GM19351 (cell line): ENCODE measurements around the gene APBB2.

Experiments used
- ATAC-seq: cut with Tn5 transposase; IDR thresholded peaks from one replicate; pipeline ENCODE4 v1.9.1; 2021; ENCODE audit warnings: mild to moderate bottlenecking, moderate library complexity; ENCODE audit not compliant: unreplicated experiment

APBB2 gene

GRCh38 chr4:40789771-40790170 lies 424.6 kb downstream of the APBB2 start:
- no peak for ATAC-seq

- no peak for ATAC-seq
Observed at GRCh38 chr4:40789031-40789430, 425.3 kb downstream of the APBB2 start.

GRCh38 chr4:40788331-40788730 lies 426.0 kb downstream of the APBB2 start:
- ATAC-seq = no peak

GRCh38 chr4:40785727-40786126 lies 428.6 kb downstream of the APBB2 start:
- ATAC-seq = no peak

GRCh38 chr4:40782876-40783275 lies 431.5 kb downstream of the APBB2 start:
- no peak for ATAC-seq

- ATAC-seq = no peak
Observed at GRCh38 chr4:40778090-40778489, 436.3 kb downstream of the APBB2 start.

GRCh38 chr4:40769266-40769665 lies 445.1 kb downstream of the APBB2 start:
- ATAC-seq = no peak

- peak; percentile 100 for ATAC-seq
Observed at GRCh38 chr4:40763228-40763716, 451.1 kb downstream of the APBB2 start.
